WTC11 (cell line): ENCODE results near the gene ZNF8. TPM values are rescaled to one million over a fixed set of nuclear protein-coding genes. Genes with fewer than 3 reads are reported as not detected.
"Not testable (repeated sequence)": the region's sequence is repeated elsewhere in the genome, so short reads cannot be mapped to it uniquely, and the experiment has no call there.

Source experiments
- ATAC-seq: fragments of 200-7000 bp; cut with Tn5 transposase; 2 replicates; pipeline ENCODE4 v1.10.0; 2021; ENCODE audit warnings: mild to moderate bottlenecking, moderate library complexity
- CTCF ChIA-PET: fragments of 300-600 bp; sonication (Branson Sonifier 250); formaldehyde crosslinking; loops from one replicate; lab custom pipeline; 2021; ENCODE audit warnings: antibody characterized with exemption; lab: Charles Lee
- POLR2A ChIA-PET: fragments of 350-600 bp; sonication (Branson Sonifier 250); formaldehyde crosslinking; loops from one replicate; lab custom pipeline; 2021; ENCODE audit warnings: antibody characterized with exemption; lab: Charles Lee
- DNase-seq: peaks from one replicate; pipeline ENCODE4 v3.0.0; 2021; ENCODE audit warnings: low spot score
- H3K27ac Mint-ChIP-seq: 2 replicates; pipeline ENCODE4 v1.8.0; 2021; ENCODE audit warnings: mixed read lengths
- H3K27me3 Mint-ChIP-seq: 2 replicates; pipeline ENCODE4 v1.8.0; 2021; ENCODE audit warnings: low read depth, mild to moderate bottlenecking, moderate library complexity, mixed read lengths
- H3K36me3 Mint-ChIP-seq: 2 replicates; pipeline ENCODE4 v1.8.0; 2021; ENCODE audit warnings: mixed read lengths
- H3K4me1 Mint-ChIP-seq: 2 replicates; pipeline ENCODE4 v1.8.0; 2022; ENCODE audit warnings: mixed read lengths
- H3K4me3 Mint-ChIP-seq: 2 replicates; pipeline ENCODE4 v1.8.0; 2021; ENCODE audit warnings: mild to moderate bottlenecking, moderate library complexity, mixed read lengths
- H3K9me3 Mint-ChIP-seq: 2 replicates; pipeline ENCODE4 v1.8.0; 2021; ENCODE audit warnings: mixed read lengths
- ATF3 ChIP-seq: sonication (generic); formaldehyde crosslinking; conservative IDR thresholded peaks from 2 replicates; pipeline ENCODE4 v1.8.1; 2022; ENCODE audit warnings: mild to moderate bottlenecking, missing genetic modification reagents
- CBFB ChIP-seq: sonication (generic); formaldehyde crosslinking; IDR thresholded peaks from 2 replicates; pipeline ENCODE4 v1.8.1; 2022; ENCODE audit warnings: mild to moderate bottlenecking, low read depth, missing genetic modification reagents
- CTCF ChIP-seq: fragments of 200-600 bp; IDR thresholded peaks from 2 replicates; pipeline ENCODE4 v1.8.0; 2022; ENCODE audit warnings: antibody characterized with exemption
- ELF4 ChIP-seq: sonication (generic); formaldehyde crosslinking; IDR thresholded peaks from 2 replicates; pipeline ENCODE4 v1.8.1; 2022; ENCODE audit warnings: low read depth, mild to moderate bottlenecking, moderate library complexity, missing genetic modification reagents
- HMGA2 ChIP-seq: fragments of 250-450 bp; sonication (Bioruptor Pico); IDR thresholded peaks from 2 replicates; pipeline ENCODE4 v1.4.0; 2021; ENCODE audit warnings: mild to moderate bottlenecking, moderate library complexity
- IRF1 ChIP-seq: sonication (generic); formaldehyde crosslinking; IDR thresholded peaks from 2 replicates; pipeline ENCODE4 v1.8.0; 2023; ENCODE audit warnings: missing genetic modification reagents
- IRF2 ChIP-seq: sonication (generic); formaldehyde crosslinking; IDR thresholded peaks from 2 replicates; pipeline ENCODE4 v1.8.0; 2022; ENCODE audit warnings: low read depth, missing genetic modification reagents, borderline replicate concordance
- KAT7 ChIP-seq: sonication (generic); formaldehyde crosslinking; IDR thresholded peaks from 2 replicates; pipeline ENCODE4 v1.8.1; 2023; ENCODE audit warnings: missing genetic modification reagents, mild to moderate bottlenecking, borderline replicate concordance
- MXD4 ChIP-seq: fragments of 250-450 bp; sonication (Bioruptor Pico); IDR thresholded peaks from 2 replicates; pipeline ENCODE4 v1.8.0; 2021; ENCODE audit warnings: mild to moderate bottlenecking, moderate library complexity, borderline replicate concordance
- NR1H2 ChIP-seq: sonication (generic); formaldehyde crosslinking; IDR thresholded peaks from 2 replicates; pipeline ENCODE4 v1.9.0; 2021; ENCODE audit warnings: mild to moderate bottlenecking, moderate library complexity, missing genetic modification reagents
- NR2C2 ChIP-seq: sonication (generic); formaldehyde crosslinking; IDR thresholded peaks from 2 replicates; pipeline ENCODE4 v1.8.0; 2022; ENCODE audit warnings: mild to moderate bottlenecking, missing genetic modification reagents
- NR3C1 ChIP-seq: sonication (generic); formaldehyde crosslinking; conservative IDR thresholded peaks from 2 replicates; pipeline ENCODE4 v1.8.1; 2023; ENCODE audit warnings: low read depth, mild to moderate bottlenecking, missing genetic modification reagents
- ZMAT4 ChIP-seq: fragments of 250-450 bp; sonication (Bioruptor Pico); IDR thresholded peaks from 2 replicates; pipeline ENCODE4 v1.9.0; 2021; ENCODE audit warnings: mild to moderate bottlenecking
- ZNF138 ChIP-seq: sonication (generic); formaldehyde crosslinking; conservative IDR thresholded peaks from 2 replicates; pipeline ENCODE4 v1.8.1; 2022; ENCODE audit warnings: mild to moderate bottlenecking, moderate library complexity, missing genetic modification reagents
- ZNF317 ChIP-seq: sonication (generic); formaldehyde crosslinking; IDR thresholded peaks from 2 replicates; pipeline ENCODE4 v1.8.1; 2023; ENCODE audit warnings: low read depth, mild to moderate bottlenecking, moderate library complexity, missing genetic modification reagents, borderline replicate concordance
- ZNF396 ChIP-seq: fragments of 250-450 bp; sonication (Bioruptor Pico); IDR thresholded peaks from 2 replicates; pipeline ENCODE4 v1.8.0; 2021; ENCODE audit warnings: mild to moderate bottlenecking, moderate library complexity, borderline replicate concordance
- ZNF416 ChIP-seq: fragments of 250-450 bp; sonication (Bioruptor Pico); IDR thresholded peaks from 2 replicates; pipeline ENCODE4 v1.9.0; 2021; ENCODE audit warnings: mild to moderate bottlenecking, inconsistent platforms
- ZNF423 ChIP-seq: fragments of 250-450 bp; sonication (Bioruptor Pico); IDR thresholded peaks from 2 replicates; pipeline ENCODE4 v2.1.2; 2022; ENCODE audit warnings: mild to moderate bottlenecking, moderate library complexity
- ZSCAN18 ChIP-seq: fragments of 250-450 bp; sonication (Bioruptor Pico); IDR thresholded peaks from 2 replicates; pipeline ENCODE4 v2.1.2; 2022; ENCODE audit warnings: mild to moderate bottlenecking, moderate library complexity
- total RNA-seq: library from RNA; stranded (reverse); gene quantifications from 3 replicates; pipeline ENCODE4 v1.2.3, GENCODE V29; 2021

The ZNF8 gene
- total RNA-seq, 1 experiment from 2014 or later, result 18.8 TPM

- ATAC-seq (no peak), DNase-seq (no peak)
- Mint-ChIP-seq H3K27ac (no peak overlapping the region), H3K9me3 (no peaks in the 10 kb centered on the region), H3K36me3 (peaks cover 37% of the 10 kb centered on the region), H3K4me3 (peak overlapping the region; percentile 100), H3K27me3 (no peaks in the 10 kb centered on the region), H3K4me1 (peaks cover 22% of the 10 kb centered on the region)
- no peak for TF ChIP-seq CTCF
- TF ChIP-seq NR1H2 (CRISPR knock-in tag), result no peak
- no peak for TF ChIP-seq ZNF416
- TF ChIP-seq ZMAT4 (CRISPR knock-in tag), result no peak
- no peak for TF ChIP-seq NR2C2
- TF ChIP-seq KAT7, result no peak
- TF ChIP-seq ATF3 (CRISPR knock-in tag), result no peak
- TF ChIP-seq ZNF423 (CRISPR knock-in tag), result no peak
- no peak for TF ChIP-seq NR3C1
- no peak for TF ChIP-seq HMGA2 (CRISPR knock-in tag)
- TF ChIP-seq ZNF396, result no peak
- no peak for TF ChIP-seq CBFB (CRISPR knock-in tag)
- TF ChIP-seq ZNF317 (CRISPR knock-in tag), result no peak
- no peak for TF ChIP-seq ELF4 (CRISPR knock-in tag)
- ChIA-PET CTCF (interaction anchor here (0.9 kb wide), 1 partner anchor 33 kb away, joined by 4 read pairs; no protein-coding TSS in a partner anchor), POLR2A (no interaction called here)
These were observed 27.2 kb downstream of the ZNF8 start for GRCh38 chr19:58305932-58306323.

- no peaks in the 10 kb centered on the region for H3K9me3 Mint-ChIP-seq
- no peak for TF ChIP-seq ZNF317 (CRISPR knock-in tag)
- TF ChIP-seq CBFB (CRISPR knock-in tag), result no peak
- no peak for TF ChIP-seq MXD4 (CRISPR knock-in tag)
- TF ChIP-seq ZSCAN18 (CRISPR knock-in tag), result no peak
- no peak for TF ChIP-seq ZNF138
- no peak for TF ChIP-seq IRF2 (CRISPR knock-in tag)
- no peak for TF ChIP-seq NR2C2
- no peak for TF ChIP-seq IRF1 (CRISPR knock-in tag)
- TF ChIP-seq, all 79 proteins: peak for 0
- ChIA-PET CTCF (no interaction called here), POLR2A (no interaction called here)
- Mint-ChIP-seq H3K36me3 (peaks cover 45% of the 10 kb centered on the region), H3K4me3 (no peak overlapping the region), H3K27ac (no peak overlapping the region), H3K27me3 (no peaks in the 10 kb centered on the region), H3K4me1 (peaks cover 22% of the 10 kb centered on the region)
- no peak for DNase-seq
- ATAC-seq, result no peak
These were observed 29.0 kb downstream of the ZNF8 start for GRCh38 chr19:58307736-58308135.

- Mint-ChIP-seq H3K36me3 (peaks cover 68% of the 10 kb centered on the region), H3K27ac (peak overlapping the region; percentile 27; the same call in 1 of the 2 replicates), H3K4me1 (peaks cover 13% of the 10 kb centered on the region)
- CTCF ChIA-PET, result interaction anchor here (0.6 kb wide), 2 partner anchors 23 to 92 kb away, joined by 4 read pairs; no protein-coding TSS in a partner anchor
- H3K27me3 Mint-ChIP-seq, H3K9me3 Mint-ChIP-seq, POLR2A ChIA-PET, H3K4me3 Mint-ChIP-seq: not testable (repeated sequence)
- TF ChIP-seq CTCF, result peak; percentile 52; the same call in 1 of the 2 replicates
- peak; percentile 82 for ATAC-seq
- peak; percentile 81 for DNase-seq
These were observed 31.9 kb downstream of the ZNF8 start for GRCh38 chr19:58310685-58311084.
